ENCODE measurements around the gene ART4. TPM values are rescaled to one million over a fixed set of nuclear protein-coding genes. Genes with fewer than 3 reads are reported as not detected.

ART4 gene
- total RNA-seq, 1 donor from 2014 or later, result not detected

DNA sequence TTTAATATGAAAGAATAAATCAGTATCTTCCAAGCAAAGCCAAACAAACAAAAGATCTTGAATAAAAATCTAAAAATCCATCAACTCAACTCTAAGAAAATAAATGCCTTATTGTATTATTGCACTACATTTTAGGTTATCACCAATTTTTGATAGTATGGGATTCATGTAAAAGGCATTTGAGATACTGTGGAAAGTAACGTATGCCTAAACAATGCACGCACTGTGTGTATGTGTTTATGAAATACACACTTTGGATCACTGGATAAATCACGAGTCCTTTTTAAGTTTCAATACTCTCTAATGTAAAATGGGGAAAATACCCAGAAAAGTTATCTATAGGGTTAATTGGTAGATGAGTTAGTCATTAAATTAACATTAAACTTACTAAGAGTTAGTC lies 57.8 kb downstream of the ART4 start:
- Mint-ChIP-seq H3K36me3 (peaks cover 25% of the 10 kb centered on the region), H3K4me3 (no peak overlapping the region)

DNA sequence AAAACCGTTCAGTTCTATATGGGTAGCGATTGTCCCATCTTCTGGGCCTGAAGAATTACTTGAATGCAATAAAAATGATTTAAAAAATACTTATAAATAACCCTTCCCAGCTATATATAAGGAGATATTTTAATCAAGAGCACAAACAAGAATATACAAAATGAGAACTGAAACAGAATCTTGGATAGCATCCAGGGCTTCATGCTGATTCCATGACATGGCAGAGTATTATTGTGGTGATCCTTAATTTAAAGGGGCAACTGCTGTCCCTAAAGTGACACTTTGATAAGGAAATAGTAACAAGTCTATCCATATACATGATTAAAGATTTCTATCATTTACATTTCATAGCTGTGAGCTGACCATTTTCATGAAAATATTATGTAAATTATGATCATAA lies 58.9 kb downstream of the ART4 start:
- no peaks in the 10 kb centered on the region for H3K9me3 ChIP-seq (ENCODE audit: low read depth)
- no peak overlapping the region for H3K27ac ChIP-seq
- Mint-ChIP-seq H3K9me3 (no peaks in the 10 kb centered on the region), H3K36me3 (peaks cover 14% of the 10 kb centered on the region), H3K27ac (no peak overlapping the region), H3K27me3 (ENCODE audit: insufficient read depth, low read depth) (no peaks in the 10 kb centered on the region), H3K4me3 (no peak overlapping the region), H3K4me1 (no peaks in the 10 kb centered on the region)
- peaks cover 19% of the 10 kb centered on the region for H3K36me3 ChIP-seq
- H3K27me3 ChIP-seq, result no peaks in the 10 kb centered on the region
- no peak for DNase-seq (ENCODE audit: low spot score)
- TF ChIP-seq EZH2phosphoT487 (IDR thresholded peaks at IDR 0.05), result no peak
- no peak for TF ChIP-seq EZH2 (IDR thresholded peaks at IDR 0.05)
- TF ChIP-seq, protein P1, sequence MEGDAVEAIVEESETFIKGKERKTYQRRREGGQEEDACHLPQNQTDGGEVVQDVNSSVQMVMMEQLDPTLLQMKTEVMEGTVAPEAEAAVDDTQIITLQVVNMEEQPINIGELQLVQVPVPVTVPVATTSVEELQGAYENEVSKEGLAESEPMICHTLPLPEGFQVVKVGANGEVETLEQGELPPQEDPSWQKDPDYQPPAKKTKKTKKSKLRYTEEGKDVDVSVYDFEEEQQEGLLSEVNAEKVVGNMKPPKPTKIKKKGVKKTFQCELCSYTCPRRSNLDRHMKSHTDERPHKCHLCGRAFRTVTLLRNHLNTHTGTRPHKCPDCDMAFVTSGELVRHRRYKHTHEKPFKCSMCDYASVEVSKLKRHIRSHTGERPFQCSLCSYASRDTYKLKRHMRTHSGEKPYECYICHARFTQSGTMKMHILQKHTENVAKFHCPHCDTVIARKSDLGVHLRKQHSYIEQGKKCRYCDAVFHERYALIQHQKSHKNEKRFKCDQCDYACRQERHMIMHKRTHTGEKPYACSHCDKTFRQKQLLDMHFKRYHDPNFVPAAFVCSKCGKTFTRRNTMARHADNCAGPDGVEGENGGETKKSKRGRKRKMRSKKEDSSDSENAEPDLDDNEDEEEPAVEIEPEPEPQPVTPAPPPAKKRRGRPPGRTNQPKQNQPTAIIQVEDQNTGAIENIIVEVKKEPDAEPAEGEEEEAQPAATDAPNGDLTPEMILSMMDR (IDR thresholded peaks at IDR 0.05), result no peak
- H3K4me3 ChIP-seq, result no peak overlapping the region
- H3F3A ChIP-seq (ENCODE audit: low read depth), result peaks cover 7% of the 10 kb centered on the region
- no peaks in the 10 kb centered on the region for H4K20me1 ChIP-seq (ENCODE audit: low read depth)
- no peak overlapping the region for H3K9ac ChIP-seq
- H3K79me2 ChIP-seq (ENCODE audit: low read depth), result no peaks in the 10 kb centered on the region
- no peak overlapping the region for H2AFZ ChIP-seq (replicated peaks)
- H3K4me2 ChIP-seq, result no peak overlapping the region
- H3K4me1 ChIP-seq, result no peaks in the 10 kb centered on the region

More for the DNA sequence above, 57.8 kb downstream of the ART4 start:
- H3K4me1 ChIP-seq, result no peaks in the 10 kb centered on the region
- H3K27ac ChIP-seq, result no peak overlapping the region
- TF ChIP-seq, protein P1 (IDR thresholded peaks at IDR 0.05), result no peak
- no peak for TF ChIP-seq EZH2phosphoT487 (IDR thresholded peaks at IDR 0.05)
- no peak for TF ChIP-seq EZH2 (IDR thresholded peaks at IDR 0.05)
- Mint-ChIP-seq H3K9me3 (no peaks in the 10 kb centered on the region), H3K27me3 (ENCODE audit: insufficient read depth, low read depth) (no peaks in the 10 kb centered on the region), H3K4me1 (no peaks in the 10 kb centered on the region), H3K27ac (no peak overlapping the region)
- peaks cover 7% of the 10 kb centered on the region for H3F3A ChIP-seq (ENCODE audit: low read depth)
- no peaks in the 10 kb centered on the region for H3K9me3 ChIP-seq (ENCODE audit: low read depth)
- no peaks in the 10 kb centered on the region for H4K20me1 ChIP-seq (ENCODE audit: low read depth)
- no peaks in the 10 kb centered on the region for H3K79me2 ChIP-seq (ENCODE audit: low read depth)
- H3K36me3 ChIP-seq, result peaks cover 26% of the 10 kb centered on the region
- DNase-seq (ENCODE audit: low spot score), result no peak
- no peaks in the 10 kb centered on the region for H3K27me3 ChIP-seq
- H3K4me2 ChIP-seq, result no peak overlapping the region
- H3K4me3 ChIP-seq, result no peak overlapping the region
- H2AFZ ChIP-seq (replicated peaks), result no peak overlapping the region
- no peak overlapping the region for H3K9ac ChIP-seq

DNA sequence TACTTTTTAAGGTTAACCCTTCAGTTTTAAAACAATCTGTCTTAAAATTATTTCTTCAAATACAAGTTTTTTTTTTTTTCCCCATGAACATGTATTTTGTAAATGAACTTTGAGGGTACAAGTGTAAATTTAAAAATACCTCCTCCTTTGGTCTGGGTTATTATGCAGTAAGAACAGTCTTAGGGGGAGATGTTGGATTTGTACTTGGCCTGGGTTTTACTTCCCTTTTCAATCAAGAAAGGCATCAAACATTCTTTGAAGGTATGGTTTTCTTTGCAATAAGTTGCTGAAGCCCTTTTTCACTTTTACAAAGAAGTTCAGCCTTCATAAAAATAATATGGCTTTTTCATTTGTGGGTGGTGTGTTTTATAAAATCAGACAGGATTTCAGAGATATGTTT lies 60.6 kb downstream of the ART4 start:
- Histone ChIP-seq H3F3A (ENCODE audit: low read depth) (peaks cover 7% of the 10 kb centered on the region), H2AFZ (replicated peaks) (no peak overlapping the region), H3K27ac (no peak overlapping the region), H4K20me1 (ENCODE audit: low read depth) (no peaks in the 10 kb centered on the region), H3K27me3 (no peaks in the 10 kb centered on the region), H3K9ac (no peak overlapping the region), H3K4me3 (no peak overlapping the region), H3K36me3 (peaks cover 10% of the 10 kb centered on the region), H3K4me1 (no peaks in the 10 kb centered on the region), H3K79me2 (ENCODE audit: low read depth) (no peaks in the 10 kb centered on the region), H3K9me3 (ENCODE audit: low read depth) (no peaks in the 10 kb centered on the region), H3K4me2 (no peak overlapping the region)
- Mint-ChIP-seq H3K27me3 (ENCODE audit: insufficient read depth, low read depth) (no peaks in the 10 kb centered on the region), H3K4me1 (peaks cover 3% of the 10 kb centered on the region), H3K9me3 (no peaks in the 10 kb centered on the region), H3K4me3 (no peak overlapping the region), H3K36me3 (peaks cover 11% of the 10 kb centered on the region), H3K27ac (no peak overlapping the region)
- no peak for DNase-seq (ENCODE audit: low spot score)
- TF ChIP-seq EZH2phosphoT487 (IDR thresholded peaks at IDR 0.05) (no peak), EZH2 (IDR thresholded peaks at IDR 0.05) (no peak)
- TF ChIP-seq, protein P1 (IDR thresholded peaks at IDR 0.05), result no peak

Measured in neural progenitor cell (in vitro differentiated cells).